GM12891 (cell line): Measurements from ENCODE around the gene TRPM5.

Experiments used
- POLR2A ChIP-seq: IDR thresholded peaks from 2 replicates; pipeline ENCODE4 v1.6.1; 2011; ENCODE audit warnings: low read depth, low read length, control low read depth
- POLR2AphosphoS5 ChIP-seq: IDR thresholded peaks from 2 replicates; pipeline ENCODE4 v1.6.1; 2011; ENCODE audit warnings: low read depth, low read length, control low read depth
- SPI1 ChIP-seq: IDR thresholded peaks from 2 replicates; pipeline ENCODE4 v1.6.1; 2011; ENCODE audit warnings: low read depth, low read length, control low read depth
- TAF1 ChIP-seq: IDR thresholded peaks from 2 replicates; pipeline ENCODE4 v1.6.1; 2011; ENCODE audit warnings: low read depth, low read length, control low read depth

DNA sequence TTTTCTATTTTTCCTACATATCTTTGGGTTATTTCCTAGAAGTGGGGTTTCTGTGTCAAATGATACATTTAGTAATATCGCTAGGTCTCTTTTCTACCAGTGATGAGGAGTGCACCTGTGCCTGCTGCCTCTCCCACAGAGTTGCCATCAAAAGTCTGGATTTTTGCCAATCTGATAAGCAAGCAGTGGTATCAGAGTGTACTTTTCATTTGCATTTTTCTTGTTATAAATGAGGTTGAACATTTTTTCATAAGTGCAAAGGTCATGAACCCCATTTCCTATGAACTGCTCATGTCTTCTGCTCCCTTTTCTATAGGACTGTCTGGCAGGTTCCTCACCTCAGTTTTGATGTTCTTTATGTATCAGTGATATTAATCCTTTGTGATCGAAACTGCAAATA is 1.7 kb downstream of the TRPM5 start:
- no peak for TF ChIP-seq POLR2AphosphoS5
- TF ChIP-seq POLR2A: no peak
- TF ChIP-seq TAF1: no peak
- no peak for TF ChIP-seq SPI1
